ENCODE measurements around the gene LDLRAD3.

The LDLRAD3 gene

DNA sequence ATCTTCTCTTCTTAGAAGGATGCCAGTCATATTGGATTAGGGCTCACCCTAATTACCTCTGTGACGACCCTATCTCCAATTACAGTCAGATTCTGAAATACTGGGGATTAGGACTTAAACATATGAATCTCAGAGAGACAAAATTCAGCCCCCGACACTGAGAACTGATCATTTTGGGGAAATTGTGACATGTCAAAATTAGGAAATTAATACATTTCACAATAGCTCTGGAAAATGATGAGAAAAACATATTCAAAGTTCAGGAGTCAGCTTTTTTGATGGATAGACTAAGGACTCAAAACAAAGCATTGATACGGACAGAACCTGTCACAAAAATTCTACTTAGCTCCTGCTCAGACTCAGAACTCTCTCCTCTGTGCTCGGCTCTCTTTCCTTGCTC is 304.6 kb downstream of the LDLRAD3 start:
- Histone ChIP-seq H2AFZ (ENCODE audit: low read length) (no peak overlapping the region), H3K9me2 (replicated peaks; ENCODE audit: low read depth, low read length) (no peaks in the 10 kb centered on the region), H3K36me3 (ENCODE audit: insufficient read depth, low read length) (no peaks in the 10 kb centered on the region), H3F3A (ENCODE audit: low read depth) (no peaks in the 10 kb centered on the region), H3K9ac (ENCODE audit: low read depth, low read length, poor library complexity, severe bottlenecking) (no peak overlapping the region), H3K9me3 (ENCODE audit: insufficient read depth, low read depth, low read length) (no peaks in the 10 kb centered on the region), H4K20me1 (ENCODE audit: insufficient read depth, low read length, poor library complexity, severe bottlenecking) (no peaks in the 10 kb centered on the region), H3K4me1 (ENCODE audit: insufficient read depth, low read length, poor library complexity, severe bottlenecking) (no peaks in the 10 kb centered on the region), H3K4me2 (ENCODE audit: low read depth, low read length, poor library complexity, severe bottlenecking) (no peak overlapping the region), H3K27me3 (ENCODE audit: insufficient read depth, low read length, poor library complexity, severe bottlenecking) (no peaks in the 10 kb centered on the region), H3K4me3 (ENCODE audit: low read length, poor library complexity, severe bottlenecking) (no peak overlapping the region), H3K79me2 (ENCODE audit: insufficient read depth, low read length) (no peaks in the 10 kb centered on the region)
- TF ChIP-seq CTCF (conservative IDR thresholded peaks at IDR 0.05; ENCODE audit: low read length) = no peak
- TF ChIP-seq EZH2phosphoT487 (IDR thresholded peaks at IDR 0.05; ENCODE audit: borderline replicate concordance) = no peak

- Histone ChIP-seq H3K9me3 (ENCODE audit: insufficient read depth, low read depth, low read length) (no peaks in the 10 kb centered on the region), H3K9ac (ENCODE audit: low read depth, low read length, poor library complexity, severe bottlenecking) (no peak overlapping the region), H3K4me3 (ENCODE audit: low read length, poor library complexity, severe bottlenecking) (no peak overlapping the region), H3K79me2 (ENCODE audit: insufficient read depth, low read length) (no peaks in the 10 kb centered on the region), H3K9me2 (replicated peaks; ENCODE audit: low read depth, low read length) (no peaks in the 10 kb centered on the region), H3K36me3 (ENCODE audit: insufficient read depth, low read length) (no peaks in the 10 kb centered on the region), H2AFZ (ENCODE audit: low read length) (no peak overlapping the region), H3K4me2 (ENCODE audit: low read depth, low read length, poor library complexity, severe bottlenecking) (no peak overlapping the region), H3F3A (ENCODE audit: low read depth) (no peaks in the 10 kb centered on the region), H4K20me1 (ENCODE audit: insufficient read depth, low read length, poor library complexity, severe bottlenecking) (no peaks in the 10 kb centered on the region), H3K4me1 (ENCODE audit: insufficient read depth, low read length, poor library complexity, severe bottlenecking) (no peaks in the 10 kb centered on the region), H3K27me3 (ENCODE audit: insufficient read depth, low read length, poor library complexity, severe bottlenecking) (no peaks in the 10 kb centered on the region)
- TF ChIP-seq EZH2phosphoT487 (IDR thresholded peaks at IDR 0.05; ENCODE audit: borderline replicate concordance) (no peak), CTCF (conservative IDR thresholded peaks at IDR 0.05; ENCODE audit: low read length) (no peak)
These were observed 305.4 kb downstream of the LDLRAD3 start for GRCh38 chr11:36249246-36249645.

DNA sequence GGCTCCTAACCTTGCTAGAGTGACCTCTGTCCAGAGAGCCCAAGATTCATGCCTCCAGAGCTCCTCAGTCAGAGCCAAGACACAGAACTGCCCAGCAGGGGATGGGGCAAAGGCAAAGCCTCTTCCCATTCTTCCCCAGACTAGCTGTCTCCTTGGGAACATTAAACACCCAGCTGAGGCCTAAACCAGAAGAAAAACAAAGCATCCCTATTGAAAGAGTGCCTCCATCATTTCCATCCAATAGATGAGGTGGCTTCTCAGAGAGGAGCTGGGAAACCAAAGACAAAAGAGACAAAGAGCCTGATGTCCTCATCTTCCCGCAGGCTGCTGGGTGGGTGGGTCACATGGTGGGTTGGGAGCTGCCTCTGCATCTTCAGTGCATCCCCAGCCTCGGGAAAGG is 308.0 kb downstream of the LDLRAD3 start:
- Histone ChIP-seq H3K4me1 (ENCODE audit: insufficient read depth, low read length, poor library complexity, severe bottlenecking) (no peaks in the 10 kb centered on the region), H3K4me3 (ENCODE audit: low read length, poor library complexity, severe bottlenecking) (no peak overlapping the region), H3K9me2 (replicated peaks; ENCODE audit: low read depth, low read length) (no peaks in the 10 kb centered on the region), H3K9me3 (ENCODE audit: insufficient read depth, low read depth, low read length) (no peaks in the 10 kb centered on the region), H3K4me2 (ENCODE audit: low read depth, low read length, poor library complexity, severe bottlenecking) (no peak overlapping the region), H4K20me1 (ENCODE audit: insufficient read depth, low read length, poor library complexity, severe bottlenecking) (no peaks in the 10 kb centered on the region), H3F3A (ENCODE audit: low read depth) (no peaks in the 10 kb centered on the region), H3K27me3 (ENCODE audit: insufficient read depth, low read length, poor library complexity, severe bottlenecking) (no peaks in the 10 kb centered on the region), H2AFZ (ENCODE audit: low read length) (no peak overlapping the region), H3K79me2 (ENCODE audit: insufficient read depth, low read length) (no peaks in the 10 kb centered on the region), H3K36me3 (ENCODE audit: insufficient read depth, low read length) (no peaks in the 10 kb centered on the region), H3K9ac (ENCODE audit: low read depth, low read length, poor library complexity, severe bottlenecking) (no peak overlapping the region)
- TF ChIP-seq EZH2phosphoT487 (IDR thresholded peaks at IDR 0.05; ENCODE audit: borderline replicate concordance) = no peak
- TF ChIP-seq CTCF (conservative IDR thresholded peaks at IDR 0.05; ENCODE audit: low read length) = no peak

Data from Loucy (cell line).